Breast epithelium (tissue), 4 donors: ENCODE results near the gene CRYBB3. TPM values are rescaled to one million over a fixed set of nuclear protein-coding genes. Genes with fewer than 3 reads are reported as not detected.

ENCODE experiments used
- DNase-seq, 2 donors: peaks; one replicate each; pipeline ENCODE4 v3.0.0-alpha.2; 2019; ENCODE audit warnings: low spot score in 2 of 2
- H3K27ac ChIP-seq, 2 donors: fragments of 200-600 bp; sonication (generic) in 1 of 2; one replicate each; pipeline ENCODE4 v1.5.1; 2016 to 2019; ENCODE audit warnings: mild to moderate bottlenecking in 1 of 2
- H3K27me3 ChIP-seq, 2 donors: fragments of 200-600 bp; sonication (generic) in 1 of 2; one replicate each; pipeline versions ENCODE4 v1.5.1 to v1.6.0; 2017 to 2019; ENCODE audit warnings: control low read depth in 1 of 2, mild to moderate bottlenecking in 1 of 2
- H3K36me3 ChIP-seq: fragments of 200-600 bp; one replicate; pipeline ENCODE4 v1.5.1; 2019
- H3K4me1 ChIP-seq, 2 donors: fragments of 200-600 bp; sonication (generic); one replicate each; pipeline ENCODE4 v1.5.1; 2016 to 2019; ENCODE audit warnings: control low read depth in 1 of 2
- H3K4me3 ChIP-seq, 3 donors: fragments of 200-600 bp; sonication (generic); 1 replicate in 2 of 3; 2 replicates in 1 of 3; pipeline ENCODE4 v1.5.1; 2016 to 2019; ENCODE audit warnings: mild to moderate bottlenecking in 3 of 3, moderate library complexity in 2 of 3
- H3K9me3 ChIP-seq, 2 donors: fragments of 200-600 bp; sonication (generic) in 1 of 2; one replicate each; pipeline ENCODE4 v1.5.1; 2016 to 2019; ENCODE audit warnings: control low read depth in 1 of 2
- CTCF ChIP-seq, 3 donors: fragments of 450-650 bp; IDR thresholded peaks; one replicate each; pipeline ENCODE4 v1.5.1; 2016 to 2017; ENCODE audit warnings: antibody characterized with exemption in 3 of 3, mild to moderate bottlenecking in 3 of 3, moderate library complexity in 3 of 3
- POLR2A ChIP-seq: fragments of 450-650 bp; IDR thresholded peaks from one replicate; pipeline ENCODE4 v1.6.1; 2016; ENCODE audit warnings: antibody characterized with exemption, mild to moderate bottlenecking, moderate library complexity
- POLR2AphosphoS5 ChIP-seq, 3 donors: sonication (generic); formaldehyde crosslinking; IDR thresholded peaks; one replicate each; pipeline ENCODE4 v1.6.1; 2017; ENCODE audit warnings: antibody characterized with exemption in 3 of 3
- intact Hi-C: fragments of 100-400 bp; cut with DNase I; formaldehyde crosslinking; loops from one replicate; pipeline ENCODE4 v1.15.1; 2023; ENCODE audit warnings: low total_unique reads
- total RNA-seq, 3 donors: library from RNA; depleted of rRNA; stranded (reverse); fragments of >200 nt; gene quantifications; one replicate each; pipeline ENCODE4 v1.1.0, GENCODE V29; 2016

The CRYBB3 gene
- total RNA-seq = under 1 TPM in 1 of 3 donors, not detected in 2; 0.66 TPM

GRCh38 chr22:25199731-25200520 lies at the start of gene CRYBB3:
TSS of gene CRYBB3 (plus strand) at chr22:25199858. CDS start at chr22:25201397, 1,539 bp downstream.
- Histone ChIP-seq H3K9me3 (no peaks in the 10 kb centered on the region), H3K4me1 (no peaks in the 10 kb centered on the region), H3K36me3 (no peaks in the 10 kb centered on the region), H3K27me3 (no peaks in the 10 kb centered on the region), H3K27ac (no peak within 1 kb of the TSS), H3K4me3 (no peak within 1 kb of the TSS)
- intact Hi-C loops = no loop called here
- TF ChIP-seq CTCF (IDR thresholded peaks at IDR 0.05) = no peak
- TF ChIP-seq POLR2A = no peak
- TF ChIP-seq POLR2AphosphoS5 (IDR thresholded peaks at IDR 0.05) = no peak
- DNase-seq = no peak

DNA sequence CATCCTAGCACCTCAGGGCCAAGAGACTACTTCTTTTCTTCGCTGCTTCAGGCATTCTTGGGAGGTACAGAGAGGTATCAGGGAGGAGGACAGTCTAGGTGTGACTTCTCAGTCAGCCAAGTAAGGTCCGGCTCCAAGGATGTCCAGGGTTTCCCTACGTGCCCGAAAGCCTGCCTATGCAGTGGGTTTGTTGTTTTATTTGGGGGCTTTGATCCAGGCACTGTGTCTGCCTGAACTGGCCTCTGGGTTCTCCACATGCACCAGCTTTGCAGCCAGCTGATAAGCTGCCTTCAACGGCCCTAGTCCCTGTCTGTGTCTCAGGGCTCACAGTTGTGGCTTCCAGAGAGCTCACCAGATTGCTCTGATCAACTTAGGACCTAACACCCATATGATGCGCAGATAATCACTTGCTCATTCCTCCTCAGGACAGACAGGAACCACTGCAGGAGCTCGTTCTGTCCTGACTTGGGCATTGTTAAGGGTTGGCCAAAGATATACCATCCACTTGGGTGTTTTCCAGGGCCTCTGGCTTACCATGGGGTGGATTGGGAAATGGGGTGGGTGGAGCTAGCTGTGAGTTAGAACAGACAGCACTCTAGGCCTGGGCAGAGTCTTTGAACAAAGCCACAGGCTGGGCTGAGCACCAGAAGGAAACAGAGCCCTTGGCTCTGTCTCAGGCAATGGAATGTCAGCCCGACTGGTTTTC lies 45.5 kb upstream of the CRYBB3 start:
- intact Hi-C loops = no loop called here
- H3K36me3 ChIP-seq = no peaks in the 10 kb centered on the region
- no peaks in the 10 kb centered on the region for H3K9me3 ChIP-seq
- TF ChIP-seq POLR2A (no peak), CTCF (IDR thresholded peaks at IDR 0.05) (no peak), POLR2AphosphoS5 (IDR thresholded peaks at IDR 0.05) (peak in 2 of 3 donors; percentile 25 to 64)
- peak; percentile 86 to 95 for DNase-seq
- peak overlapping the region; percentile 86 to 93 for H3K27ac ChIP-seq
- no peak overlapping the region for H3K4me3 ChIP-seq
- peaks cover 0 to 21% of the 10 kb centered on the region in 2 donors for H3K4me1 ChIP-seq
- H3K27me3 ChIP-seq = no peaks in the 10 kb centered on the region

- intact Hi-C loops = no loop called here
- no peak for DNase-seq
- Histone ChIP-seq H3K36me3 (no peaks in the 10 kb centered on the region), H3K4me3 (peak overlapping the region in 1 of 3 donors; percentile 11), H3K27ac (peak overlapping the region; percentile 86 to 93), H3K4me1 (peaks cover 0 to 16% of the 10 kb centered on the region in 2 donors), H3K27me3 (no peaks in the 10 kb centered on the region), H3K9me3 (no peaks in the 10 kb centered on the region)
- TF ChIP-seq CTCF (IDR thresholded peaks at IDR 0.05) (no peak), POLR2AphosphoS5 (IDR thresholded peaks at IDR 0.05) (no peak), POLR2A (no peak)
Observed at GRCh38 chr22:25154667-25154999, 45.0 kb upstream of the CRYBB3 start.

DNA sequence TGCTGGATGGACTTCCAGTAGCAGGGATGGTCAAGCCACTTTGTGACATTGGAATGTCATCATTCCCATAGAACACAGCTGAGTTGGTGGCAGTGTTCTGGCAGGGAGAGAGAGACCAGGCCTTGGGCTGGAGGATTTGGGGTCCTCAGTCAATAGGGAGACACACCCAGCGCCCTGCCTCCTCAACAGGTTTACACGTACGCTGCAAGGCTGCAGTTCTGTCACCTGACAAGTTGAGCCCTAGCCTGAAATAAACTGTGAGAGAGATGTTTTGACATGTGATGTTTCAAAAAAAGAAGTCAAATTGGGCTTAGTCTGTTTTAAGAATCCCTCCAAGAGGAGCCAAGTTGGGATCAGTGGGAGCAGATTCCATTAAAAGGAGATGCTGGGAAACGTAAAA lies 42.9 kb upstream of the CRYBB3 start:
- Histone ChIP-seq H3K36me3 (no peaks in the 10 kb centered on the region), H3K9me3 (no peaks in the 10 kb centered on the region), H3K4me1 (peaks cover 0 to 15% of the 10 kb centered on the region in 2 donors), H3K27me3 (no peaks in the 10 kb centered on the region), H3K4me3 (no peak overlapping the region), H3K27ac (peak overlapping the region; percentile 20 to 46)
- TF ChIP-seq POLR2A (no peak), POLR2AphosphoS5 (IDR thresholded peaks at IDR 0.05) (no peak), CTCF (IDR thresholded peaks at IDR 0.05) (no peak)
- DNase-seq = no peak
- intact Hi-C loops = no loop called here

- Histone ChIP-seq H3K9me3 (no peaks in the 10 kb centered on the region), H3K27ac (peak overlapping the region; percentile 39 to 65), H3K36me3 (no peaks in the 10 kb centered on the region), H3K4me1 (peaks cover 0 to 2% of the 10 kb centered on the region in 2 donors), H3K27me3 (no peaks in the 10 kb centered on the region), H3K4me3 (no peak overlapping the region)
- intact Hi-C loops = no loop called here
- no peak for TF ChIP-seq POLR2AphosphoS5 (IDR thresholded peaks at IDR 0.05)
- no peak for TF ChIP-seq POLR2A
- TF ChIP-seq CTCF (IDR thresholded peaks at IDR 0.05) = no peak
- no peak for DNase-seq
Observed at GRCh38 chr22:25159028-25159427, 40.6 kb upstream of the CRYBB3 start.
